Hypothalamus (tissue), 51 donors: ENCODE results near the gene KRTAP2-4.
"Not testable (repeated sequence)": the region's sequence is repeated elsewhere in the genome, so short reads cannot be mapped to it uniquely, and the experiment has no call there.

ENCODE experiments used
- DNase-seq, 51 donors: peaks; one replicate each; lab custom pipeline; 2025; lab: John Stamatoyannopoulos, UW

Gene KRTAP2-4

GRCh38 chr17:41065829-41066624 lies at the start of gene KRTAP2-4:
Gene KRTAP2-4 (minus strand): TSS chr17:41065879. CDS start chr17:41065845, 34 bp downstream.
- no peak for DNase-seq

GRCh38 chr17:41111151-41111885 lies 45.6 kb upstream of the KRTAP2-4 start:
- DNase-seq, result no peak

GRCh38 chr17:41108728-41109386 lies 43.2 kb upstream of the KRTAP2-4 start:
- not testable (repeated sequence) for DNase-seq

- DNase-seq, result no peak
Observed at GRCh38 chr17:41107941-41108450, 42.3 kb upstream of the KRTAP2-4 start.

GRCh38 chr17:41105347-41105746 lies 39.7 kb upstream of the KRTAP2-4 start, which contains the start of gene KRTAP4-9:
Gene KRTAP4-9 (plus strand): TSS chr17:41105389. CDS start chr17:41105389, 0 bp downstream.
- not testable (repeated sequence) for DNase-seq

- not testable (repeated sequence) for DNase-seq
Observed at GRCh38 chr17:41104386-41105038, 38.8 kb upstream of the KRTAP2-4 start.

GRCh38 chr17:41103896-41104295 lies 38.2 kb upstream of the KRTAP2-4 start:
- DNase-seq, result no peak

- DNase-seq, result no peak
Observed at GRCh38 chr17:41101586-41102259, 36.0 kb upstream of the KRTAP2-4 start, which contains the start of gene KRTAP4-16. Gene KRTAP4-16 (minus strand): TSS chr17:41102209. CDS start chr17:41102209, 0 bp downstream.

- not testable (repeated sequence) for DNase-seq
Observed at GRCh38 chr17:41099682-41100480, 34.2 kb upstream of the KRTAP2-4 start.

- DNase-seq, result no peak
Observed at GRCh38 chr17:41098481-41098880, 32.8 kb upstream of the KRTAP2-4 start.

- no peak for DNase-seq
Observed at GRCh38 chr17:41098042-41098441, 32.4 kb upstream of the KRTAP2-4 start, which contains the start of gene KRTAP4-8. Gene KRTAP4-8 (minus strand): TSS chr17:41098142. CDS start chr17:41098084, 58 bp downstream.

GRCh38 chr17:41096055-41096454 lies 30.4 kb upstream of the KRTAP2-4 start:
- no peak for DNase-seq

GRCh38 chr17:41088760-41089352 lies 23.2 kb upstream of the KRTAP2-4 start:
- DNase-seq, result not testable (repeated sequence)

GRCh38 chr17:41084100-41084856 lies 18.6 kb upstream of the KRTAP2-4 start, which contains the start of gene KRTAP4-7:
Gene KRTAP4-7 (plus strand): TSS chr17:41084150. CDS start chr17:41084207, 57 bp downstream.
- not testable (repeated sequence) for DNase-seq

- not testable (repeated sequence) for DNase-seq
Observed at GRCh38 chr17:41083427-41083826, 17.7 kb upstream of the KRTAP2-4 start.

GRCh38 chr17:41082626-41083025 lies 16.9 kb upstream of the KRTAP2-4 start:
- no peak for DNase-seq

GRCh38 chr17:41076788-41077187 lies 11.1 kb upstream of the KRTAP2-4 start:
- DNase-seq, result no peak
